ENCODE measurements around the gene TNRC6B.

DNA sequence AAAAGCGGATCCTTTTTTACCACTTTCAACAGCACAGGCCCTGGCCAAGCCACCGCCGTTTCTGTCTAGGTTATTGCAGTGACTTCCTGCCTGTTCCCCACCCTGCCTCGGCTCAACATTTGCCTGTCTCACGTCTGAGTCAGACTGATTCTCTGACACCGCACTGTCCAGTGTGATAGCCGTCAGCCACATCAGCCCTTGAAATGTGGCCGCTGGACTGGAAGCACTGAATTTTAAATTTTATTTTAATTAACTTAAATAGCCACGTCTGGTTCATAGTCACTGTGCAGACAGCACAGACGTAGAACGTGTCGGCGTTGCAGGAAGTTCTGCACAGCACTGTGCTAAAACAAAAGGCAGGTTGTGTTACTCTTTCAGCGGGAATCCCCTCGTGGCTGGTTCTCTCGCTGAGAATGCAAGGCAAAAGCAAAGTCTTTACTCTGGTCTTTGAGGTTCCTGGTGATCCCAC is 112.3 kb downstream of the TNRC6B start:
- TF ChIP-seq, protein P1, sequence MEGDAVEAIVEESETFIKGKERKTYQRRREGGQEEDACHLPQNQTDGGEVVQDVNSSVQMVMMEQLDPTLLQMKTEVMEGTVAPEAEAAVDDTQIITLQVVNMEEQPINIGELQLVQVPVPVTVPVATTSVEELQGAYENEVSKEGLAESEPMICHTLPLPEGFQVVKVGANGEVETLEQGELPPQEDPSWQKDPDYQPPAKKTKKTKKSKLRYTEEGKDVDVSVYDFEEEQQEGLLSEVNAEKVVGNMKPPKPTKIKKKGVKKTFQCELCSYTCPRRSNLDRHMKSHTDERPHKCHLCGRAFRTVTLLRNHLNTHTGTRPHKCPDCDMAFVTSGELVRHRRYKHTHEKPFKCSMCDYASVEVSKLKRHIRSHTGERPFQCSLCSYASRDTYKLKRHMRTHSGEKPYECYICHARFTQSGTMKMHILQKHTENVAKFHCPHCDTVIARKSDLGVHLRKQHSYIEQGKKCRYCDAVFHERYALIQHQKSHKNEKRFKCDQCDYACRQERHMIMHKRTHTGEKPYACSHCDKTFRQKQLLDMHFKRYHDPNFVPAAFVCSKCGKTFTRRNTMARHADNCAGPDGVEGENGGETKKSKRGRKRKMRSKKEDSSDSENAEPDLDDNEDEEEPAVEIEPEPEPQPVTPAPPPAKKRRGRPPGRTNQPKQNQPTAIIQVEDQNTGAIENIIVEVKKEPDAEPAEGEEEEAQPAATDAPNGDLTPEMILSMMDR (IDR thresholded peaks at IDR 0.05): no peak
- TF ChIP-seq POLR2A (IDR thresholded peaks at IDR 0.05): no peak
